KOPT-K1 (cell line): ENCODE measurements around the gene ZCCHC14.
"Not testable (repeated sequence)": the region's sequence is repeated elsewhere in the genome, so short reads cannot be mapped to it uniquely, and the experiment has no call there.

Experiments
- H3K27ac ChIP-seq: fragments of 200-600 bp; sonication (generic); 2 replicates; pipeline ENCODE4 v1.5.1; 2016; ENCODE audit warnings: antibody characterized with exemption, mild to moderate bottlenecking, low read depth, low read length; ENCODE audit not compliant: poor library complexity, severe bottlenecking
- H3K36me3 ChIP-seq: fragments of 200-600 bp; sonication (generic); 2 replicates; pipeline ENCODE4 v1.5.1; 2017; ENCODE audit warnings: antibody characterized with exemption, mild to moderate bottlenecking, low read length, moderate library complexity; ENCODE audit not compliant: insufficient read depth
- H3K9me3 ChIP-seq: fragments of 200-600 bp; sonication (generic); 2 replicates; pipeline ENCODE4 v1.5.1; 2017; ENCODE audit warnings: antibody characterized with exemption, low read length, mild to moderate bottlenecking; ENCODE audit not compliant: insufficient read depth, poor library complexity, severe bottlenecking

ZCCHC14 gene

DNA sequence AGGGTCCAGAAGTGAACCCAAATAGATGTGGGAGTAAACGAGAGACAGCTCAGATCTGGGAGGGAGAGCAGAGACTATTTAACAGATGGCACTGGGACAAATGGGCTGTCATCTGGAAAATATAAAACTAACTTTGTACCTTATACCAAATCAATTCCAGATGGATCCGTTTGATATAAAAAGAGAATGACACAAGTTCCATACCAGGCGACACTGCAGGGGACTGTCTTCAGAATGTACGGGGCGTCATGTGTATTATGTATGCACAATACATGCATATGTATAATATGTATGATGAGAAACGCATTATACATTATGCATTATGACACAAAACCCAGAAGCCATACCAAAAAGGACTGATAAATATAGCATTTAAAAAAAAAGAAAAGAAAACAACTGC, 10.2 kb downstream of the ZCCHC14 start:
- not testable (repeated sequence) for H3K27ac ChIP-seq, H3K36me3 ChIP-seq, H3K9me3 ChIP-seq

DNA sequence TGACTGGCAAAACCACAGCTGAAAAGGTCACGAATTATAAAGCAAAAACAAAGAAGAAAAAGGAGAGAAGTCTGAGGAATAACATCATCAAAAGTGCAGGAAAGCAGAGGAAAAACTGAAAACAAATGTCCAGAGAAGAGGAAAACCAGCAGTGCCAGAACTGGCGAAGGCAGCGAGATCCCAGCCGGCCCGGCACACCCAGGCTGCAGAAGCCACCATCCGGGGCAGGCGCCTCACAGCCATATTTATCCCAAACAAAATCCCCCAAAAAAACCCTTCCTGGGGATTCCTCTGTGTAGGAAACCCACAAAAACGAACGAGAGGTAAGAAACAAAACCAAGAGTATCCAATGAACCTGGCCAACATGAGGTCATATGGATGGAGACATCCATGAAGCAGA, 10.6 kb downstream of the ZCCHC14 start:
- H3K9me3 ChIP-seq, result no peaks in the 10 kb centered on the region

DNA sequence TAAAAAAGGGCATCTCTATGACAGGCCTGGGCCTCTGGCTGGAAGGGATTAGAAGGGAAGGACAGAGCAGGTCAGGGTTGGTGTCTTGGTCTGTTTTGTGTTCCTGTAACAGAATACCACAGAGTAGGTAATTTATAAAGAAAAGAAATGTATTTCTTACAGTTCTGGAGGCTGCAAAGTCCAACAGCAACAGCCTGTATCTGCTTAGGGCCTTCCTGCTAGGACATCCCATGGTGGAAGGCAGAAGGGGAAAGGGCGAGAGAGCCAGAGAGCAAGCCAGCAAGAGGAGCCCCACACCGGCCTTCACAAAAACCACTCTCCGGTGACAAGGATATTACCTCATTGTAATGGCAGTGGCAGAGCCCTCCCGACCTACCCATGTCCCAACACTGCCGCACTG, 11.1 kb downstream of the ZCCHC14 start:
- H3K36me3 ChIP-seq, H3K27ac ChIP-seq, H3K9me3 ChIP-seq: not testable (repeated sequence)

More for the DNA sequence above, 10.6 kb downstream of the ZCCHC14 start:
- H3K36me3 ChIP-seq, result no peaks in the 10 kb centered on the region
- no peak overlapping the region for H3K27ac ChIP-seq

DNA sequence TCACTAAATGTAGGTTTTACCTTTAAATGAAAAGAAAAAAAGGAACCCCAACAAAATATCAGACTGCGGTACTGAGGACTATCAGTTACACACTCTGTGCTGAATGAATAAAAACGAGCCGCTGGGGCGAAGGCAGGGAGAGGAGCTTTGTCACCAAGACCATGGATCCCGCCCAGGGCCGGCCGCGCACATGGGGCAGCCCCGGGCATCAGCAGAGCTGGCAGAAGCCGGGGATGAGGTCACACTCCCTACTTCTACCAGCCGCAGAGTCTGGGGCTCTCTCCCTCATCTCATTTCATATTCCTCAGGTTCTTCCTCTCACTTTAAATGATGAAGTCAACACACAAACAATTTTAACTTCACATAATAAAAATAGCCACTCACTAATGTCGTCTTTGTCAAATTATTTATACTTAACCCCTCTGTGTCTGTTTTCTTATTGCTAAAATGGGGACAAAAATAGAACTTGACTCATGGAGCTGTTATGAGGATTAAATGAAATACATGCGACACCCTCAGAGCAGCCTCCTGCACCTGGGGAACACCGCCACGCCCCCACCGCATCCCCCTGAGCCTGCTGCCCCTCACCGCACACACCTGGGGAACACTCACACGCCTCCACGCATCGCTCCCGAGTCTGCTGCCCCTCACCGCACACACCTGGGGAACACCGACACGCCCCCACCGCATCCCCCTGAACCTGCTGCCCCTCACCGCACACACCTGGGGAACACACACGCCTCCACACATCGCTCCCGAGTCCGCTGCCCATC, 15.4 kb downstream of the ZCCHC14 start:
- not testable (repeated sequence) for H3K9me3 ChIP-seq, H3K27ac ChIP-seq, H3K36me3 ChIP-seq

DNA sequence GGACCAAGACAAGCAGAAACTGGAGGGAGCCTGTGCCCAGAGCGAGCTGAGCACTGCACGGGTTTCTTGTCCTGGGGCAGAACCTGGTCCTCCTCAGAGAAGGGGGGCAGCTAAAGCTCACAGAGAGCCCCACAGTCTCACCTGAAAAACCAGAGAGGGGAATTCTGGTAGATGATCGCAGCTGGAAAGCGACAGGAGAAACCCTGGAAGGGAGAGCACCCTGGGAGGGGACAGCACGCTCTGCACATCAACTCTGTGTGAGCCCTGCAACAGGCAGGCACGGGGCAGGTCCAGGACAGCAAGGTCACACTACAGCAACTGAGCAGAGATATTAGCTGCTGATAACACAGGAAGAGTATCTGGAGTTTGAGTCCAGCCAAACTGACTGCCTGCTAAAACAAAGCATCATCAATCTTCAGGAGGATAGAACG, 18.2 kb downstream of the ZCCHC14 start:
- Histone ChIP-seq H3K27ac (no peak overlapping the region), H3K36me3 (no peaks in the 10 kb centered on the region)

DNA sequence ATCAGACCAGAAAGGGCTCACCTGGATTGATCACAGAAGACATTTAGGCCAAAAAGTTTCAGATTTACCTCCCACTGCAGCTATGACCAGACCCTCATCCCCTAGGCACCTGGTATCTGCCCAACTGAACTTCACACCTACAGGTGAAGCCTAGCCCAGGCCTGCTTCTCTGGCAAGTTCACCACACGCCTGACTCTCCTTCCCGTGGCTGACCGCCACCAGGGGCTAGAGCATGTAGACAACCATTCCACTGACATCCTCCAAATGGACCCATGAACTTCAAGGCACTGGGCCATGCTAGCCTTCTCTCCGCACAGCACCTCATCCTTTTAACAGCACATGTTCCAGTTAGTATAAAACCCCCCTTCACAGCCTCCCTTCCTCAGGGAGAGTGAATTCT, 18.8 kb downstream of the ZCCHC14 start:
- H3K27ac ChIP-seq, result no peak overlapping the region
- H3K9me3 ChIP-seq, result no peaks in the 10 kb centered on the region
- H3K36me3 ChIP-seq, result no peaks in the 10 kb centered on the region

More for the DNA sequence above, 18.2 kb downstream of the ZCCHC14 start:
- no peaks in the 10 kb centered on the region for H3K9me3 ChIP-seq

DNA sequence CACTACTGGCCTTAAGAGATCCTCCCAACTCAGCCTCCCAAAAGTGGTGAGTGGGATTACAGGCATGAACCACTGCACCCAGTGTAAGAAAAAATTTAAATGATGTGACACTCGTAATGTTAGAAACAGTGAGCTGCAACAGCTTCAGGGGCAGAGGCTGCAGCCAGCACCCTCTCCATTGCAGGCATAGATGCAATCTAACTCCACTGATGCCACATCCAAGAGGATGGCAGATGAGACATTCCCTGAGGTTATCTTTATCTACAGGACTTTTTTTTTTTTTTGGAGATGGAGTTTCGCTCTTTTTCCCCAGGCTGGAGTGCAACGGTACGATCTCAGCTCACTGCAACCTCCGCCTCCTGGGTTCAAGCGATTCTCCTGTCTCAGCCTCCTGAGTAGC, 19.9 kb downstream of the ZCCHC14 start:
- H3K36me3 ChIP-seq, result no peaks in the 10 kb centered on the region
- no peaks in the 10 kb centered on the region for H3K9me3 ChIP-seq
- no peak overlapping the region for H3K27ac ChIP-seq

DNA sequence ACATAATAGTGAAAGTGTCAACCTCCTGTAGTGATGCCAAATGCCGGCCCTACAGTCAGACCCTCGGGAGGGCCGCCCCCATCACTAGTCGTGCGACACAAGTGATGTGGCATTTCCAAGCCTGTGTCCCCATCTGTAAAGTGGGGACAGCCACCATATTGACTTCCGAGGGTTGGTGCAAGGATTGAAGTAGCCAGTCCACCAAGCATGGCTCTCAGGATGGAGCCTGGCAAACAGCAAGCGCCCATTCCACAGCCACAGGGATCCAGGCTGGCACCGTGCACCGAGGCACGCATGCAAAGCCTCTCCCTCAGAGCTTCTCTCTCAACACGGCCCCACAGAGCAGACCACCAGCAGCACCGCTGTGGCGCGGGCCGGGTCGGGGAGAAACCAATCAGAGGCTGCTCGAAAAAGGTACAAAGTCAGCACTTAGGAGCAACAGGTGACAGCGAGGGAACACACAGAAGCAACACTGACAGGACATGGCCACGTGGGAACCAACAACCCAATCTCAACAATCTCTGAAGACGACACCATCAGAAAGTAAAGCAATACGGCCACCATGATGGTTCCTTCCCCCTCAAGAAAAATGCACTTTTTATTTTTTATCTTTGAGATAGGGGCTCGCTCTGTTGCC, 20.6 kb downstream of the ZCCHC14 start:
- Histone ChIP-seq H3K36me3 (no peaks in the 10 kb centered on the region), H3K9me3 (no peaks in the 10 kb centered on the region), H3K27ac (no peak overlapping the region)

DNA sequence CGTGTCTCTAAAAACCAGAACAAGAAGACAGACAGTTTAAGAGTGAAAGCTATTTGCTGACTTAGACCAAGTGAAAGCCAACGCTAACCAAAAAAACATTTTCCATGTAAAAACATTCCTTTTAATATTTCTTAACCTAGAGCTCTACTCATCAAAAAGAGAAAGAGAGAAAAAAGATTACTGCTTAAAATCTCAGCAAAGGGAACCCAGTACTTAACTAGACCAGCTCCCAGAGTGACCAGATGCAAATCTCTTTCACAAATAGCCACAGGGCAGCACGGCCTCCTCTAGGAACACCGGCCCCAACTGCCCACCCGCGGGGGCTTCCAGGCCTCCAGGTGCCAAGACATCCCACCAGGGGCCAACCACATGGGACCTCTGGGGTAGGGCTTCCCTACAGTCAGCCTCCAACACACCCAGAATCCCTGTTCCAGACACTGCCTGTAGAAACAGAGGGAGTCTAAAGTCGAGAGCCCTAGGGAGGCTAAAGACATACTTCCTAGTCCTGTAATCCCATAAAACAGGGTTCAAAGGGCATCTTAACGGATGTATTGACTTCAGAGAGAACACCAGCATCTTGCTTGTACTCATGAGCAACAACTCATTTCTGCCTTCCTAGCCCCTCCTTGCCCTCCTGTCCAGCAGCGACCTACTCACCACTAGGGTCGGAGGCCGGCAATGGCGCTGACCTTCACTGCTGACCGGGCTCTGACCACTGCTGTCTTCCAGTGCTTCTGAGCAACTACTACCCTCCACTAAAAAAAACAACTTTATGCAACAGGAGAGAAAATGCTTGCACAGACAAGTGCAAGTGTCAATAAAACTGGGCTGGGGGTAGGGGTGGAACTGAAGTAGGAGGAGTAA, 21.3 kb downstream of the ZCCHC14 start:
- H3K9me3 ChIP-seq, result no peaks in the 10 kb centered on the region
- H3K36me3 ChIP-seq, result no peaks in the 10 kb centered on the region
- H3K27ac ChIP-seq, result no peak overlapping the region

DNA sequence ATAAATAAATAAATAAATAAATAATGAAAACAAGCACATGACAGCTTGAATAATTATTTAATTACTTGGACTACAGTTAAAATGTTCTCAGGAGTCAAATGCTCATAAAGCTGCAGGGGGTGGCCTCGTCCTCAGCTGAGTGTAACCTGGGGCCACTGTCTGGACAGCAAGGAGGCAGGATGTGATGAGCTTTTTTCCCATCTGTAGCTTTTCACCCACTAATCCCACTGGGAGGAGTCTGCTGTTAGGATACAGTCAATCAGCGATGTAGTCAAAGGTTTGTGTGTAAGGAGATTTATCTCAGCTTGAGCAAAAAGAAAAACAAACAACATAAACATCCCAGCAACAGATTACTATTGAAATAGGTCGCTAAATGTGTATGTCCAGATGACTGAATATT, 22.5 kb downstream of the ZCCHC14 start:
- H3K27ac ChIP-seq, result no peak overlapping the region

DNA sequence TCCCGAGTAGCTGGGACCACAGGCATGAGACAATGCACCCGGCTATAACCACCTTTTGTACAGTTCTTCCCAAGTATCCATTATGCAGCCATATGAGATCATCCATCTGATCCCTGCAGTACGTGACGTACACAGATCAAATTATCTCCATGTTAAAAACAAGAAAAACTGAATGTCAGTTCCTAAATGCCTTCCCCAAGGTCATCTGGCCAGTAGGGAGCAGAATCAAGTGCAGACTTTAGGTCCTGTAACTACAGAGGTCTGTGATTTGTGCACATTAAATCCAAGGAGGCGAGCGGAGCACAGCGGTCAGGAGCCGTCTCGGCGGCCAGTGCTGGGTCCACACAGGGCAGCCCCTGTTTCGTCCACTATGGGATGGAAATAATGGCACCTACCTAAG, 23.7 kb downstream of the ZCCHC14 start:
- no peaks in the 10 kb centered on the region for H3K9me3 ChIP-seq
- no peak overlapping the region for H3K27ac ChIP-seq
- H3K36me3 ChIP-seq, result no peaks in the 10 kb centered on the region

More for the DNA sequence above, 22.5 kb downstream of the ZCCHC14 start:
- no peaks in the 10 kb centered on the region for H3K9me3 ChIP-seq
- no peaks in the 10 kb centered on the region for H3K36me3 ChIP-seq

DNA sequence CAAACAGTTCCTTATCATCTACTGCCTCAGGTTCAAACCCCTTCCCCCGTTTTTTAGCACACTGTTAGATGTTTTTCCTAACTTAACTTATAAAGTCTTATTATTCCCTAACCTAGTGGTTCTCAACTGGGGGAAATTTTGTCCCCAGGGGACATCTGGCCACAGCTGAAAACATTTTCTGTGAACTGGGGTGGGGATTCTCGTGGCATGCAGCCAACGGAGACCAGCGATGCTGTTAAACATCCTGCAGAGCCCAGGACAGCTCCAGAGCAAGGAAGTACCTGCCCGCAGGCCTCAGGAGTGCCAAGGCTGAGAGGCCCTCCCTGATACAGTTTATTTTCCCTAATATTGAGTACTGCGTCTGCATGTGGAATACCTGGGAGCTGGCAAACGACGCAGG, 24.3 kb downstream of the ZCCHC14 start:
- Histone ChIP-seq H3K27ac (no peak overlapping the region), H3K36me3 (no peaks in the 10 kb centered on the region), H3K9me3 (no peaks in the 10 kb centered on the region)

DNA sequence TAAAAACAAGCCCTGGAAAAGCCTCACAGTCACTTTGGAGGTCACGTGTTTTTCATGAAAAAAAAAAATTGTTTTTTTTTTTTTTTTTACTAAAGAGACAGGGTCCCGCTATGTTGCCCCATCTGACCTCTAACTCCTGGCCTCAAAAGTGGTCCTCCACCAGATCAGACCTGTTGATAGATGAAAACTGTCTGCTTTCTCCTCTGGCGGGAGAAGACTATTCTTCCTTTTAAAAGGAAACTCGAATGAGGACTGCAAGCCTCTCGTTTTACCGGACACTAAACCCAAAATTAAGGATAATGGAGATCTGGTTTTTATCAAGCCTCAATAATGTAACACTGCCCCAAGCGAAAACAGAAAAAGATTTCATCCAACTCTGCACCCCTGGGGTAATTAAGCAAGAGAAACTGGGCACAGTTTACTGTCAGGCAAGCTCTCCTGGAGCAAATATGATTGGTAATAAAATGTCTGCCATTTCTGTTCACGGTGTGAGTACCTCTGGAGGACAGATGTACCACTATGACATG, 25.8 kb downstream of the ZCCHC14 start:
- Histone ChIP-seq H3K27ac (no peak overlapping the region), H3K36me3 (no peaks in the 10 kb centered on the region), H3K9me3 (no peaks in the 10 kb centered on the region)

DNA sequence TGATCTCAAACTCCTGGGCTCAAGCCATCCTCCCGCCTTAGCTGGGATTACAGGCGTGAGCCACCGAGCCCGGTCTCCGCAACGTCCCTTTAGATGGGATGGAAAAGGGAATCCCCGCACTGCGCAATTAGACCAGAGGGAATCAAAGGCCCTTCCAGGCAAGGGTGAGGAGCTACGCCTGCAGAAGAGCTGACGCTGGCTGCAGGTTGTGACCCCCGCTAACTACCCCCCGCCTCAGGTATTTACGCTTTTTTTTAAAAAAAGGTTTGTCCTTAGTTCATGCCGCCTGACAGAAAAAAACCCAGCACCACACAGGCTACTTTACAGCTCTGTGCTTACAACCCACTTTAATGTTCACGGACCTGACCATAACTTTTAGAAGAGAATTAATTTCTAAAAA, 26.9 kb downstream of the ZCCHC14 start:
- H3K27ac ChIP-seq, result no peak overlapping the region
- no peaks in the 10 kb centered on the region for H3K36me3 ChIP-seq
- H3K9me3 ChIP-seq, result no peaks in the 10 kb centered on the region

DNA sequence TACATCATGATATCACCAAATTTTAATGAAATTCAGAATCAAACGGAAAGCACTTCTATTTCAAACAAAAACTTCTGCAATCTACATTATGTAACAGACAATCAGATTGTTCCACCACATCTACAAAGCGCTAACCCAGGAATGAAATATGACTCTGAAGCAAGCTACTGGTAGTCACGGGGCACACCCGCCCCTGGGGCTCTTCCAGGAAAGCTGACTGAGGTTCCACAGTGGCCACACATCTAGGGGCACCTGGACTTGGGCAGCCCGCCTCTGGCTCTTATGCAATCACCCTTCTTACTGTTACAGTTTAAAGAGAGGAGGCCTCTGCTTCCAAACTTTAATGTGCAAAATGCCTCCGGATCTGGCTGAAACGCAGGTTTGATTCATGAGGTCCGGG, 27.5 kb downstream of the ZCCHC14 start:
- no peaks in the 10 kb centered on the region for H3K36me3 ChIP-seq
- H3K27ac ChIP-seq, result no peak overlapping the region
- no peaks in the 10 kb centered on the region for H3K9me3 ChIP-seq
